ENCODE data around the gene RLN3. TPM values are rescaled to one million over a fixed set of nuclear protein-coding genes. Genes with fewer than 3 reads are reported as not detected.

RLN3 gene
- total RNA-seq: not detected in 2 replicates

- no peak for DNase-seq (ENCODE audit: extremely low read depth, low read depth, low spot score)
Observed at GRCh38 chr19:14027856-14028450, at the start of gene RLN3. TSS of gene RLN3 (plus strand) at chr19:14028148. CDS start at chr19:14028205, 57 bp downstream.

- no peak for DNase-seq (ENCODE audit: extremely low read depth, low read depth, low spot score)
Observed at GRCh38 chr19:13978351-13979243, 49.4 kb upstream of the RLN3 start.

- no peak for DNase-seq (ENCODE audit: extremely low read depth, low read depth, low spot score)
Observed at GRCh38 chr19:13979244-13979615, 48.7 kb upstream of the RLN3 start.

- DNase-seq (ENCODE audit: extremely low read depth, low read depth, low spot score): no peak
Observed at GRCh38 chr19:13979686-13980085, 48.3 kb upstream of the RLN3 start.

GRCh38 chr19:13980340-13980739, 47.6 kb upstream of the RLN3 start:
- no peak for DNase-seq (ENCODE audit: extremely low read depth, low read depth, low spot score)

GRCh38 chr19:13981021-13981420, 46.9 kb upstream of the RLN3 start:
- DNase-seq (ENCODE audit: extremely low read depth, low read depth, low spot score): no peak

- DNase-seq (ENCODE audit: extremely low read depth, low read depth, low spot score): no peak
Observed at GRCh38 chr19:13981467-13981866, 46.5 kb upstream of the RLN3 start.

GRCh38 chr19:13981988-13982501, 45.9 kb upstream of the RLN3 start:
- no peak for DNase-seq (ENCODE audit: extremely low read depth, low read depth, low spot score)

- DNase-seq (ENCODE audit: extremely low read depth, low read depth, low spot score): no peak
Observed at GRCh38 chr19:13982773-13983172, 45.2 kb upstream of the RLN3 start.

- DNase-seq (ENCODE audit: extremely low read depth, low read depth, low spot score): no peak
Observed at GRCh38 chr19:13983213-13983889, 44.6 kb upstream of the RLN3 start.

- DNase-seq (ENCODE audit: extremely low read depth, low read depth, low spot score): no peak
Observed at GRCh38 chr19:13984186-13984585, 43.8 kb upstream of the RLN3 start.

- no peak for DNase-seq (ENCODE audit: extremely low read depth, low read depth, low spot score)
Observed at GRCh38 chr19:13984875-13985741, 42.8 kb upstream of the RLN3 start.

- no peak for DNase-seq (ENCODE audit: extremely low read depth, low read depth, low spot score)
Observed at GRCh38 chr19:13985771-13986347, 42.1 kb upstream of the RLN3 start.

- DNase-seq (ENCODE audit: extremely low read depth, low read depth, low spot score): peak; percentile 42
Observed at GRCh38 chr19:13986348-13986904, 41.5 kb upstream of the RLN3 start.

GRCh38 chr19:13987101-13987890, 40.7 kb upstream of the RLN3 start:
- DNase-seq (ENCODE audit: extremely low read depth, low read depth, low spot score): no peak

- DNase-seq (ENCODE audit: extremely low read depth, low read depth, low spot score): no peak
Observed at GRCh38 chr19:13989487-13989886, 38.5 kb upstream of the RLN3 start.

- DNase-seq (ENCODE audit: extremely low read depth, low read depth, low spot score): no peak
Observed at GRCh38 chr19:13990085-13990484, 37.9 kb upstream of the RLN3 start.

GRCh38 chr19:13992025-13992424, 35.9 kb upstream of the RLN3 start:
- DNase-seq (ENCODE audit: extremely low read depth, low read depth, low spot score): no peak

Data from glomerular endothelial cell (primary cell).